Measurements from ENCODE around the gene CALM3. TPM values are rescaled to one million over a fixed set of nuclear protein-coding genes. Genes with fewer than 3 reads are reported as not detected.

The CALM3 gene
- total RNA-seq, 3 donors from 2014 or later (not counting 1 experiment from before 2014, with no cell fraction given), result 218 to 272 (median 235) TPM

DNA sequence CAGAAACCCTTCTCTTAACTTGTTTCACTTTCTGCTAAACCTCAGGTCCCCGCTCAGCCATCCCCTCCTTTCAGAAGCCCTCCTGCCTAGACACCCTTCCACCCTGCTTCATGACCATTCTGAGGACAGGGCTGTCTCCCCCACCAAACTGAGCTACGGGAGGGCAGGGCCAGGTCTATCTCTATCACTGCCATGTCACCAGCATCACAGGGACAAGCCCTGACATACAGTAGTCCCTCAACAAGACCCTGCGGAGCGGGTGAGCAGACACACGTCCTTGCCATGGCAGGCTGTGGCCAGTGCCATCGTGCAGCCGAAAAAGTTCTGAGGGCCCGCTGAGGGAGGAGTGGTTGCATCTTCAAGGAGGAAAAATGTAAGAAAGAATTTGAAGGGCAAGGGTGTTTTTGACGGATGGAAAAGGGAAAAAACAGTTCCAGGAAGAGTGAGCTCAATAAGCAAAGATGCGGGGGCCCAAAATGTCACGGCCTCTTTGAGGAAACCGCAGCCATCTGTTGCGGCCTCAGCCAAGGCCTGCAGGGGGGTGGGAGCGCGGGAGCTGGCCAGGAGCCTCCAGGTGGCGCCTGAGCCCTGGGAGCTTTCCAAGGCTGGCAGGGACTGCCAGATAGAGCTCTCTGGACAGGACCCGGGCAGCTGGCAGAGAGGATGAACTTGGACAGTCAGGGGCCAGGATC lies 15.6 kb downstream of the CALM3 start:
- Mint-ChIP-seq H3K27ac (no peak overlapping the region), H3K4me1 (peaks cover 20% of the 10 kb centered on the region in 2 donors), H3K4me3 (peak overlapping the region; percentile 10), H3K36me3 (no peaks in the 10 kb centered on the region), H3K9me3 (no peaks in the 10 kb centered on the region), H3K27me3 (ENCODE audit: low read depth in 2 of 2) (peaks cover 7 to 16% of the 10 kb centered on the region in 2 donors)
- no peak overlapping the region for H3K4me3 ChIP-seq (ENCODE audit: low read length)
- TF ChIP-seq, protein P1, sequence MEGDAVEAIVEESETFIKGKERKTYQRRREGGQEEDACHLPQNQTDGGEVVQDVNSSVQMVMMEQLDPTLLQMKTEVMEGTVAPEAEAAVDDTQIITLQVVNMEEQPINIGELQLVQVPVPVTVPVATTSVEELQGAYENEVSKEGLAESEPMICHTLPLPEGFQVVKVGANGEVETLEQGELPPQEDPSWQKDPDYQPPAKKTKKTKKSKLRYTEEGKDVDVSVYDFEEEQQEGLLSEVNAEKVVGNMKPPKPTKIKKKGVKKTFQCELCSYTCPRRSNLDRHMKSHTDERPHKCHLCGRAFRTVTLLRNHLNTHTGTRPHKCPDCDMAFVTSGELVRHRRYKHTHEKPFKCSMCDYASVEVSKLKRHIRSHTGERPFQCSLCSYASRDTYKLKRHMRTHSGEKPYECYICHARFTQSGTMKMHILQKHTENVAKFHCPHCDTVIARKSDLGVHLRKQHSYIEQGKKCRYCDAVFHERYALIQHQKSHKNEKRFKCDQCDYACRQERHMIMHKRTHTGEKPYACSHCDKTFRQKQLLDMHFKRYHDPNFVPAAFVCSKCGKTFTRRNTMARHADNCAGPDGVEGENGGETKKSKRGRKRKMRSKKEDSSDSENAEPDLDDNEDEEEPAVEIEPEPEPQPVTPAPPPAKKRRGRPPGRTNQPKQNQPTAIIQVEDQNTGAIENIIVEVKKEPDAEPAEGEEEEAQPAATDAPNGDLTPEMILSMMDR (IDR thresholded peaks at IDR 0.05), result no peak
- no peak for ATAC-seq
- 13% methylated on average over 17 of the region's 17 CpGs for WGBS (ENCODE audit: insufficient coverage)
- no peaks in the 10 kb centered on the region for H3K27me3 ChIP-seq (ENCODE audit: control insufficient read depth, insufficient read depth, low read length)
- no peaks in the 10 kb centered on the region for H3K36me3 ChIP-seq (ENCODE audit: control insufficient read depth, insufficient read depth, low read length)
- H3K9me3 ChIP-seq (ENCODE audit: control insufficient read depth, insufficient read depth, low read length), result no peaks in the 10 kb centered on the region
- DNase-seq, result peak in 1 of 2 donors; percentile 55
- peaks cover 54% of the 10 kb centered on the region for H3K4me1 ChIP-seq (ENCODE audit: control insufficient read depth, insufficient read depth, low read length)
- H3K27ac ChIP-seq (ENCODE audit: low read length), result peak overlapping the region; percentile 41
- intact Hi-C loops (cut with micrococcal nuclease), result no loop called here

DNA sequence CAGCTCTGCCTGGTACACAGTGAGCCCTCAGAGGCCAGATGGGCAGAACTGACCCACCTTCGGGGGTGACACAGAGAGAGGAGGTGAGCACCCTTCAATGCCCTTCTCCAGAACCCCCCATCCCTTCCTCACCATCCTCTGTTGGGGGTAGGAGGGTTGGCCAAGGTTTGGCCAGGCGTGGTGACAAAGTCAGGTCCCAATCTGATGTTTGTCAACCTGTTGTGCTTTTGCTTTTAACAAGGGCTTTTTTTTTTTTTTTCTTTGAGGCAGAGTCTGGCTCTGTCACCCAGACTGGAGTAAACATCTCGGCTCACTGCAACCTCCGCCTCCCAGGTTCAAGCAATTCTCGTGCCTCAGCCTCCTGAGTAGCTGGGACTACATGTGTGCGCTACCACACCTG lies 16.5 kb downstream of the CALM3 start:
- Mint-ChIP-seq H3K9me3 (no peaks in the 10 kb centered on the region), H3K27me3 (ENCODE audit: low read depth in 2 of 2) (peaks cover 7 to 21% of the 10 kb centered on the region in 2 donors), H3K36me3 (no peaks in the 10 kb centered on the region), H3K27ac (no peak overlapping the region), H3K4me1 (peaks cover 12 to 13% of the 10 kb centered on the region in 2 donors), H3K4me3 (no peak overlapping the region)
- intact Hi-C loops (cut with micrococcal nuclease), result no loop called here
- Histone ChIP-seq H3K4me1 (ENCODE audit: control insufficient read depth, insufficient read depth, low read length) (peaks cover 46% of the 10 kb centered on the region), H3K36me3 (ENCODE audit: control insufficient read depth, insufficient read depth, low read length) (no peaks in the 10 kb centered on the region), H3K27ac (ENCODE audit: low read length) (peak overlapping the region; percentile 41), H3K27me3 (ENCODE audit: control insufficient read depth, insufficient read depth, low read length) (no peaks in the 10 kb centered on the region), H3K4me3 (ENCODE audit: low read length) (no peak overlapping the region), H3K9me3 (ENCODE audit: control insufficient read depth, insufficient read depth, low read length) (no peaks in the 10 kb centered on the region)
- no peak for ATAC-seq
- TF ChIP-seq, protein P1 (IDR thresholded peaks at IDR 0.05), result no peak
- peak in 1 of 2 donors; percentile 54 for DNase-seq
- WGBS (ENCODE audit: insufficient coverage), result 89% methylated on average over 5 of the region's 6 CpGs

DNA sequence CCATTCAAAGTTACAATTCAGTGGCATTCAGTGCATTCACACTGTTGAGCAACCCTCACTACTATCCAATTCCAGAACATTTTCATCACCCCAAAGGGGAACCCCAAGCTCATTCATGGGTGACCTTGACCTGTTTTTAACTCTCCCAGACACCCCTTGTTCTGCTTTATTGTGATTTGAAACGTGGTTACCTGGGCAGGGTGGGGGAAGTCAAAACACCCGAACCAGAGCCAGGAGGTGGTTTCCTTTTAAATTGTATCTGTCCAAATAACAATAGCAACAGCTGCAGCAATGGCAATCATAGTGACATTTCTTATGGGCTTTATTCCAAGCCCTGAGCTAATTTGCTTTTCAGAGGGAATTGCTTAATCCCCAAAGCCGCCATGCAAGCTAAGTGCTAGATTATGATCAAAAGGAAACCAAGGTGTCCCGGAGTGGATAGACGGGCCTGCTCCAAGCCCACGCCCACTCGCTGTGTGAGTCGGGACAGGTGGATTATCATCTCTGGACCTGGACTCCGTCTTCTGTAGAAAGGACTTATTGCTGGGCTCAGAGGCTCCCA lies 17.6 kb downstream of the CALM3 start:
- Mint-ChIP-seq H3K4me1 (peaks cover 12 to 13% of the 10 kb centered on the region in 2 donors), H3K4me3 (no peak overlapping the region), H3K9me3 (no peaks in the 10 kb centered on the region), H3K36me3 (no peaks in the 10 kb centered on the region), H3K27ac (no peak overlapping the region), H3K27me3 (ENCODE audit: low read depth in 2 of 2) (peaks cover 7 to 21% of the 10 kb centered on the region in 2 donors)
- Histone ChIP-seq H3K4me3 (ENCODE audit: low read length) (no peak overlapping the region), H3K27ac (ENCODE audit: low read length) (peak overlapping the region; percentile 78), H3K4me1 (ENCODE audit: control insufficient read depth, insufficient read depth, low read length) (peaks cover 44% of the 10 kb centered on the region), H3K9me3 (ENCODE audit: control insufficient read depth, insufficient read depth, low read length) (no peaks in the 10 kb centered on the region), H3K27me3 (ENCODE audit: control insufficient read depth, insufficient read depth, low read length) (no peaks in the 10 kb centered on the region), H3K36me3 (ENCODE audit: control insufficient read depth, insufficient read depth, low read length) (no peaks in the 10 kb centered on the region)
- intact Hi-C loops (cut with micrococcal nuclease), result no loop called here
- WGBS (ENCODE audit: insufficient coverage), result 44% methylated on average over 9 of the region's 9 CpGs
- DNase-seq (peak in 1 of 2 donors; percentile 73), ATAC-seq (no peak)
- TF ChIP-seq, protein P1 (IDR thresholded peaks at IDR 0.05), result no peak

Data from natural killer cell (primary cell).